Measurements from ENCODE around the gene TRIM52. TPM values are rescaled to one million over a fixed set of nuclear protein-coding genes. Genes with fewer than 3 reads are reported as not detected.

TRIM52 gene
- polyA plus RNA-seq, 10 donors = 7.9 to 28.1 (median 11.3) TPM

DNA sequence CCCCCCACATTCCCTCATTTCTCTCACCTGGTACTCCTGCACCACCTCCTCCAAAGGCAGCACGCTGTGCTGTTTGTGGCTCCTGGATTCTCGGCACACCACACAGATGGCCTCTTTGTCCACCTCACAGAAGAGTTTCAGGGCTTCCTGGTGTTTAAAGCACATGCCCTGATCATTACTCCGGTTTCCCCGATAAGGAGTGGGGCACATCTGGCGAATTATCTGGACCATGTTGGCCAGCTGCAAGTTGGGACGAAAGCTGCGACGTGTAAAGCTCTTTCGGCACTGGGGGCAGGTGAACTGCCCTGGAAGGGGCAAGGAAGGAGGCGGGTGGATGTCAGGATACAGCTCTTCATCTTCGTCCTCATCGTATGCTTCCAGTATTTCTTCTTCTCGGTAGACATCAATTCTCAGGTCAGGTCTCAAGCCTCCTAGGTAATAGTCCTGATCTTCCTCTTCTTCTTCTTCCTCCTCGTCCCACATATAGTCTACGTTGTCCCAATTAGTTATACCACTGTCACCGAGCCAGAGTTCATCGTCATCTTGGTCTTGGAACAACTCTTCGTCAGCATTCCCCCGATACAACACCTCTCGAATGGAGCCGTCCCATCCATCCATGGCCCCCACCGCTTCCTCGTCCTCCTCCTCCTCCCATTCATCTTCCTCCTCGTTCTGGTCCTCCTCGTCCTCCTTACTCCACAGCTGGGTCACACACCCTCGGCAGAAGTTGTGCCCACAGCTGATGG, 796 bp downstream of the TRIM52 start:
- no peak for DNase-seq

DNA sequence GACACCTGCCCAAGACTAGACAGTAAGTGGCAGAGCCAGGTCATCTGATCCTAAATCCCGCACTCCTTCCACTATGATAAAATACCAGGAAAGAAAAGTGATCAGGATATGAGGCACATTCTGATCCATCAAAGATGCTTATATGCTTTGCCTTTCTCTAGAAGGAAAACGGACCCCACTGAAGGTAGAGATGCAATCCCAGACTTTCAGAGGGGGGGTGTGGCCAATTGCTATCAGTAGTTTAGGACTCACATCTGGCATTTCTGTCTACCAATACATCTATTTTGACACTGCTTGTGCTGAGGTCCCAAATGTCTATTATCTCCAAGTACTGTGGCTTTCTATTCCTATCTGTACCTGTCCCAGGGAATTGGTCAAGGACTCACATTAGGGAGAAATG, 1.7 kb downstream of the TRIM52 start:
- no peak for DNase-seq

GRCh38 chr5:181258576-181258975, 2.4 kb downstream of the TRIM52 start:
- DNase-seq = no peak

GRCh38 chr5:181255836-181256578, 4.9 kb downstream of the TRIM52 start:
- no peak for DNase-seq

GRCh38 chr5:181255276-181255675, 5.7 kb downstream of the TRIM52 start:
- no peak for DNase-seq

GRCh38 chr5:181248277-181248676, 12.7 kb downstream of the TRIM52 start:
- DNase-seq = no peak

DNA sequence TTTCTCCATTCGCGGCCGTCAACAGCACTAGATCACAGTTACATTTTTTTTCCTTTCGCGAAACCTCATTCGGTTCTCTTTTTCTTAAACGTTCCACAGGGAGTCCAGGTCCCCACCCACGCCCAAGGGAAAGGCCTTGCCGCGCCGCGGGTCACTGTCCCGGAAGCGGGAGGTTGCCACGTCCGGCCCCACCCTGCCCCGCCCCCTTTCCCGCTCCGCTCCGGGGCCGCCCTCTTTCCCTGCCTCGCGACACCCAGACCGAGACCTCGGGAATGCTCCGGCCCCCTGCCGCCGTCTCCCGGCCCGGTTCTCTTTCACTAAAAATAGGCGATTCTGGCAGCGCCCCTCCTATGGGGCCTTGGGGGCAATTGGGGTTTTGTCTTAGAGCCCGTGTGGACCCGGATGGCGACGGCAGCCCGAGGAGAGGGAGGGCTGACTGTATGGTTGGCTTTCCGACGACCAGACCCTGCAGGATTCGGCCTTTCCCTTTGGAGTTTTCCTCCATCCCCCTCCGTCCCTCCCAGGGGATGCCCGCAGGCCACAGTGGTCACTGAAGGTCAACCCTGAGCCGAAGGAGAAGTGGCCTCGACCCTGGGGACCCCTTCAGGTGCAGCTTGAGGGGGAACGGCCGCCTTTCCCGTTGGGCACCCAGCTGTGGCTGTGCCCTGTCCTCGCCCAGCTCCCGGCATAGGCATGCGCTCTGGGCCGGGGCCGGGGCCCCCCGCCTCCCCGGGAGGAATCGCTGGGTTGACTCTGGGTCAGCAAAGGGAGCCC, 14.5 kb downstream of the TRIM52 start:
- peak; percentile 86 to 96 (median 93) for DNase-seq

GRCh38 chr5:181245427-181246275, 15.3 kb downstream of the TRIM52 start:
- no peak for DNase-seq

GRCh38 chr5:181243564-181244343, 17.2 kb downstream of the TRIM52 start, which contains the start of gene RACK1:
Gene RACK1 (minus strand): TSS chr5:181243906. CDS start chr5:181243800, 106 bp downstream.
- peak; percentile 93 to 98 (median 94) for DNase-seq

- DNase-seq = peak in 1 of 3 donors; percentile 27
Observed at GRCh38 chr5:181243018-181243563, 17.9 kb downstream of the TRIM52 start.

DNA sequence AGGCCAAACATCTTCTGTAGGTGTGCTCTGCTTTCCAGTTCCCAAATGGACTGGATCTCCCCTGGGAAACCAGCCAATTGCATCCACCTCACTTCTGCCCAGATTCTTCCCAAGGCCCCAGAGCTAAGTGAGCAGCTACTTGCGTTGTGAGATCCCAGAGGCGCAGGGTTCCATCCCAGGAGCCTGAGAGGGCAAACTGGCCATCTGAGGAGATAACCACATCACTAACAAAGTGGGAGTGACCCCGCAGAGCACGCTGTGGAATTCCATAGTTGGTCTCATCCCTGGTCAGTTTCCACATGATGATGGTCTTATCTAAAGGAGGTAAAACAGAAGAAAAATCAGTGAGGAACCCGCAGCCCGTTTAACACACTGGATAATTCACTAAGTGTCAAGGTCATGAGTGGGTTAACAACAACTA, 18.9 kb downstream of the TRIM52 start:
- no peak for DNase-seq

DNA sequence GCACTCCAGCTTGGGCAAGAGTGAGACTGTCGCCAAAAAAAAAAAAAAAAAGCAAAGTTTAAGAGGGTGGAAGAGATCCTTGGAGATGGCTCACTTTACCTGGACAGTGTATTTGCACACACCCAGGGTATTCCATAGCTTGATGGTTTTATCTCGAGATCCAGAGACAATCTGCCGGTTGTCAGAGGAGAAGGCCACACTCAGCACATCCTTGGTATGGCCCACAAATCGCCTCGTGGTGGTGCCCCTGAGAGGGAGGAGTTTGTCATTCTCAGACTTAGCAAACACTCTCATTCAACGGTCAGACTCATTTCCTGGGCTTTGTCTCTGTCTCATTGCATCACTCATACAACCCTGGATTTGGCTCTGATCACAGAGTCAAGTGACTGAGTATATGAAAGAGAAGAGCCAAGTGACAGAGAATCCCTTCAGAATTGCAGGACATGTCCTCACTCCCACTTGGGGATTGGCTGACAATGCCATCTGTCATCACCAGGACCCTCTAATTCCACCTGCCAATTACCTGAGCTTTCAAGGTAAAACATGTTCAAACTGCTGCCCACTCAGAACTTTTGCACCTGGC, 19.5 kb downstream of the TRIM52 start:
- no peak for DNase-seq

DNA sequence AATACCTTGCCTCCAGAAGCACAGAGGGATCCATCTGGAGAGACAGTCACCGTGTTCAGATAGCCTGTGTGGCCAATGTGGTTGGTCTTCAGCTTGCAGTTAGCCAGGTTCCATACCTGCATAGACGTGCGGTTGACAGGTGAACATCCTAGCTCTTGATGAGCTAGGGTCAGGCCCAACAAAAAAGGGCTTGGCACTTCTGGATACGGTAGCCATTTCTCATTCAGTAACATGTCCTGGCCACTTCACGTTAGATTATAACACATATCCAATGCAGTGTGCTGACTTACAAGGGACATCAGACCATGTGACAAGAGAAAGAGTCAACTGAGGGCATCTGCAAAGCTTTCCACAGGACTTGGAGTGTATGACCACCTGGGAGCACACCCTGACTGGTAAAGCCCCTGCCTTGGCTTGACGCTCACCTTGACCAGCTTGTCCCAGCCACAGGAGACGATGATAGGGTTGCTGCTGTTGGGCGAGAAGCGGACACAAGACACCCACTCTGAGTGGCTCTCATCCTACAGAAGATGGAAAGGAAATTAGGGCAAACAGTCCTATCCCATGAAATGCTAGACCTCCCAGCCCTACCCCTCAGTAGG, 21.8 kb downstream of the TRIM52 start:
- DNase-seq = no peak

- no peak for DNase-seq
Observed at GRCh38 chr5:181237729-181238385, 23.1 kb downstream of the TRIM52 start.

DNA sequence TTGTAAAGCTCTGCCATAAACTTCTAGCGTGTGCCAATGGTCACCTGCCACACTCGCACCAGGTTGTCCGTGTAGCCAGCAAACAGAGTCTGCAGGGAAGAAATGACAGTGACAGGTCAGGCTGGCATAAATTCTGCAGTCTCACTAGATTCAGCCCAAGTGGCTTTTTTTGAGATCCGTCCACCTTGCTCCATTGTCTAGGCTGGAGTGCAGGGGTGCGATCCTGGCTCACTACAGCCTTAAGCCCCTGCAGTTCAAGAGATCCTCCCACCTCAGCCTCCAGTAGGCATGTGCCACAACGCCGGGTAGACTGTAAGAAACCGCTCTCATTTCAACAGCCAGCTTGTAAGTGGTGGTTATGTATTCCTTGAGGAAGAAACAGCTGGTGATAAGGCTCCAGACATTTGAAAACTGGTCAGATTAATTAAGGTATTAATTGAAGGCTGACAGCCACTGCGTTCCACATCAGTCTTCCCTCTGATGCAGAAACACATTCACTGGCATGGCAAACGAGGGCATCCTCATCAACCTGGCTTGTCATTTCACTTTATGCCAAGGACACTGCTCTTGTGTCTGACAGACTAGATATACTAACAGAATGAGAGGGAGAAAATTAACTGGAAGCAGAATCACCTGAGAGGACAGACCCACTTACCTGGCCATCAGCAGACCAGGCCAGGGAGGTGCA, 23.8 kb downstream of the TRIM52 start:
- DNase-seq = no peak

DNA sequence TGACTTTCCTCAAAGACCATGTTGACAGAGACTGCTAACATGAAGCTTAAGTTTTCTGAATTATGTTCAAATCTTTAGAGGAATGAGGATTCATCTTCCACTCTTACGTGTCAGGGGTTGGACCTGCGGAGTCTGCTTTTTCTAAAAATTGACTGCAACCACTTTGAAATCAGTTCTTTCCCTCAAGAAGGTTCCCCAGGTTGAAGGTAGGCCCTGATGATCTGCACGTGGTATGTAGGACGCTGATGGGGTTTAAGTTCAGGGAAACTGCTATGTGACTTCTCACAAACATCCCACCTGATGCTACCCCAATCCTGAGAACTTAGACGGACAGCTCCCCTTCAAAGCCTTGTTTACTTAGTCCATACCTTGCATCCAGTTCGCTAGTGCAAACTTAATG, 24.5 kb downstream of the TRIM52 start:
- DNase-seq = no peak

- DNase-seq = no peak
Observed at GRCh38 chr5:181235689-181236366, 25.1 kb downstream of the TRIM52 start.

- no peak for DNase-seq
Observed at GRCh38 chr5:181235323-181235688, 25.6 kb downstream of the TRIM52 start.
